D721Med (cell line): ENCODE measurements around the gene SLC6A9.

Source experiments
- DNase-seq: peaks from one replicate; pipeline ENCODE4 v3.0.0; 2011; ENCODE audit warnings: low spot score; ENCODE audit not compliant: insufficient read length
- FAIRE-seq: peaks from 2 replicates; lab custom pipeline; 2011; peaks lifted over from hg19 to GRCh38; lab: Jason Lieb, UNC
- TF ChIP-seq, protein P1 (sequence below): IDR thresholded peaks from 2 replicates; pipeline ENCODE4 v1.5.1; 2012; ENCODE audit warnings: mild to moderate bottlenecking, control low read depth; ENCODE audit not compliant: insufficient read depth; ENCODE audit errors: missing control alignments

The SLC6A9 gene

GRCh38 chr1:44021581-44022321 lies 9.5 kb downstream of the SLC6A9 start:
- FAIRE-seq (no peak), DNase-seq (no peak)
- TF ChIP-seq, protein P1, sequence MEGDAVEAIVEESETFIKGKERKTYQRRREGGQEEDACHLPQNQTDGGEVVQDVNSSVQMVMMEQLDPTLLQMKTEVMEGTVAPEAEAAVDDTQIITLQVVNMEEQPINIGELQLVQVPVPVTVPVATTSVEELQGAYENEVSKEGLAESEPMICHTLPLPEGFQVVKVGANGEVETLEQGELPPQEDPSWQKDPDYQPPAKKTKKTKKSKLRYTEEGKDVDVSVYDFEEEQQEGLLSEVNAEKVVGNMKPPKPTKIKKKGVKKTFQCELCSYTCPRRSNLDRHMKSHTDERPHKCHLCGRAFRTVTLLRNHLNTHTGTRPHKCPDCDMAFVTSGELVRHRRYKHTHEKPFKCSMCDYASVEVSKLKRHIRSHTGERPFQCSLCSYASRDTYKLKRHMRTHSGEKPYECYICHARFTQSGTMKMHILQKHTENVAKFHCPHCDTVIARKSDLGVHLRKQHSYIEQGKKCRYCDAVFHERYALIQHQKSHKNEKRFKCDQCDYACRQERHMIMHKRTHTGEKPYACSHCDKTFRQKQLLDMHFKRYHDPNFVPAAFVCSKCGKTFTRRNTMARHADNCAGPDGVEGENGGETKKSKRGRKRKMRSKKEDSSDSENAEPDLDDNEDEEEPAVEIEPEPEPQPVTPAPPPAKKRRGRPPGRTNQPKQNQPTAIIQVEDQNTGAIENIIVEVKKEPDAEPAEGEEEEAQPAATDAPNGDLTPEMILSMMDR, result no peak

DNA sequence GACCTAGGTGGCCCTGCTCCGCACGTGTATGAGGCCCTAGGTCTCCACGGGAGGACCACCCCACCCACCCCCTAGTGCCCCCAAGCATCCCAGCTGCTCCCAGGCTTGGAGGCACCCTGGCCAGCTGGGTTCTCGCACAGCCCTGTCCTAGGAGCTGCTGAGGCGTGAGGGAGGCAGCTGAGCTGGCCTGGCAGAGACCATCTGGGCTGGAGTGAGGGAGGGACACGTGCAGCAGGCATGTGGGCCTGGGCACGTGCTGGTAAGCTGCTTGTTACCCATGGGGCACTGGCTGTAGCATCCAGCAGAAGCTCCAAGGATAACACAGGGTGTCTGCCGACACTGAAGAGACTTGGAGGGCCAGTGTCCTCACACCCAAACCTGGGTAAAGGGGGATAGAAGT lies 10.1 kb downstream of the SLC6A9 start:
- FAIRE-seq (no peak), DNase-seq (no peak)

GRCh38 chr1:44020464-44020863 lies 10.8 kb downstream of the SLC6A9 start:
- TF ChIP-seq, protein P1, result no peak
- DNase-seq (no peak), FAIRE-seq (no peak)

More for the DNA sequence above, 10.1 kb downstream of the SLC6A9 start:
- TF ChIP-seq, protein P1, result no peak

- DNase-seq (no peak), FAIRE-seq (no peak)
- TF ChIP-seq, protein P1, result no peak
These were observed 11.8 kb downstream of the SLC6A9 start for GRCh38 chr1:44019466-44019948.

DNA sequence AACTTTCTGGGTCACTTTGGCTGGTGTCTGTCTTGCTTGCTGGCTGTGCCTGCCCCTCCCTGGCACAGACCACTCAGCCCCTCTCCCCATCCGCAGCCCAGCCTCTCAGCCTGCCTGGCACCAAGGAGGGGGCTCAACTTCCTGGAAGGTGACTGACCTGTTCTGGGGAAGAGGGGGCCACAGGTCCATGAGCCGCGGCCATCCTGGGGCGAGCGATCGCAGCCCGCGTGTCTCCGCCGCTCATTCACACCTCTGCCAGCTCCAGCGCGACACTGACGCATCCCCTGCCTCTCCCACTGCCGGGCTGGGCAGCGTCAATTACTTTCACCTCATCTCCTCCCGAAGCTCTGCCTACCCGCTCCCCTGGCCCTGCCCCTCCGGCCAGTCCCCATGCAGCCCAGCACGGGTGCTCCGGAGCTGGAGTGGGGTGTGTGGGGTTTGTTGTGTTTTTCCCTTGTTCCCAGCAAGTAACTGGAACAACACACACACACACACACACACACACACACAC lies 14.3 kb downstream of the SLC6A9 start:
- DNase-seq (no peak), FAIRE-seq (no peak)
- TF ChIP-seq, protein P1, result no peak

- no peak for FAIRE-seq
- no peak for DNase-seq
- TF ChIP-seq, protein P1, result no peak
These were observed 15.0 kb downstream of the SLC6A9 start for GRCh38 chr1:44016041-44016889.

DNA sequence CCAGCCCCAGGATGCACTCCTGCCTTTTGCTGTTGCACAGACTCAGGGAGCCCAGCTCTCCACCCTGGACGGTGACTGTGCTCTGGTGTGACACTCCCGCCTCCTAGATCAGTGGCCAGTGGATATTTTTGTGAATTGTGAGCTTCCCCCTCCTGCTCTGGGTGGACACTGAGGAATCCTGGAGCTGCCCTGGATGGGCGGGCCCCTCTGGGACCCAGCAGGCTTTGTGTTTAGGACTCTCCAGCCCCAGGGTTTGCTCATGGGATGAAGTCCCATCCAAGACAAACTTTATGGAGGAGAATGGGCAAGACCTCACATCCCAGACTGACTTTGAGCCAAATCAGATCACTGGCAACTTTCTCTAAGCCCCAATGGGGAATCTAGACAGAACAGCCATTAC lies 16.1 kb downstream of the SLC6A9 start:
- TF ChIP-seq, protein P1, result no peak
- FAIRE-seq (no peak), DNase-seq (no peak)
